DMS79 (cell line): ENCODE data around the gene EEF1A2.

Experiments
- DNase-seq: peaks from one replicate; lab custom pipeline; 2025; lab: John Stamatoyannopoulos, UW

Gene EEF1A2

GRCh38 chr20:63452341-63452740 is 46.5 kb downstream of the EEF1A2 start:
- no peak for DNase-seq

- DNase-seq: no peak
These were observed 47.1 kb downstream of the EEF1A2 start for GRCh38 chr20:63451821-63452220.

DNA sequence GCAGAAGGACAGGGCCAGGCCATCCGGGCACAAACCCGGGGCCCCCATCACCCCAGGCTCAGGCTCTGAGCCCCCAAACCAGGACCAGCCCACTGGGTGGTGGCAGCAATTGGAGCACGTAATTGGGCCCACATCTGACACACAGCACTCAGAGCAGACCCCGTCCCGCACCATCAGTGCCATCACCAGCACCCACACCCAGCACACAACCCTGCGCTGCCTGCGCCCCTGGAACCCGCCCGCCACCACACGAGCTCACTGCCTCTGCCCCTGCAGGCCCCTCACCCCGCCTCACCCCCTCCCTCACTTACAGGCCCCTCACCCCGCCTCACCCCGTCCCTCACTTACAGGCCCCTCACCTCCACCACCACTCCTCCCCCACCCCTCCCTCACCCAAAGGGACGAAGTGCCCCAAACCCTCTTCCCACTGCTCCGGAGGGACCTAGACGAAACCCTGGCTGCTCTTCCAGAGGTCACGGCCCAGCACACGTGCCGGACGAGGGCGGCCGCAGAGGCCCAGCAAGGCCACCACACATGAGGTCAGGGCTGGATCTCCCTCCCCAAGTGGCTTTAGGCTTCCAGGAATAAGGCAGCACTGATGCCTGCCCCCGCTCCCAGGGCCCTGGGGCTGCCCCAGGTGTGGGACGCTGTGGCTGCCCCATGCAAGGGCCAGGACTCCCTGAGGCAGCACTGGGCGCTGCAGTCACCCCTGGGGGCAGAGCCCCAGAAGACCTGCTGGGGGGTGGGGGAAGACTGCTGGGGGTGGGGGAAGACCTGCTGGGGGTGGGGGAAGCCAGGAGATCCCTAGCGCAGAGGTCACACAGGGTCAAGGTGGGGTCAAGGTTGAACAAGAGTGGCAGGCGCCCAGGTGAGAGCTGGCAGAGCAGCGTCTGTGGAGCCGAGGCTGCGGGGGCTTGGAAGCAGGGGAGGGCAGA is 48.8 kb downstream of the EEF1A2 start:
- DNase-seq: no peak

- no peak for DNase-seq
These were observed 49.9 kb downstream of the EEF1A2 start for GRCh38 chr20:63449025-63449424.

- DNase-seq: no peak
These were observed 50.9 kb downstream of the EEF1A2 start for GRCh38 chr20:63448031-63448430.

DNA sequence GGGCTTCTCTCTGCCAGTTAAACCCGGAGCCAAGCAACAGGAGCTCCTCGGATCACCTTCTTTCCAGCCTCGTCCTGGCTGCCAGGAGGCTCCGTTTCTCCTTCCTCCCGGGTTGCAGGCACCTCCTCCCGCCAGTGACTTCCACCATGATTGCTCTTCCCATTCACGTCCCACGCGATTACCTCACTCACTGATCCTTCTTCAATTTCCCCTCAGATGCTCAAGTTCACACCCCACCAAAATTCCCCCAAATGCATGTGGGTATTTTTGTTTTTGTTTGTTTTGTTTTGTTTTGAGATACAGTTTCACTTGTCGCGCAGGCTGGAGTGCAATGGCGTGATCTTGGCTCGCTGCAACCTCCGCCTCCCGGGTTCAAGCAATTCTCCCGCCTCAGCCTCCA is 51.6 kb downstream of the EEF1A2 start:
- no peak for DNase-seq

- DNase-seq: no peak
These were observed 52.5 kb downstream of the EEF1A2 start for GRCh38 chr20:63446216-63447024.

DNA sequence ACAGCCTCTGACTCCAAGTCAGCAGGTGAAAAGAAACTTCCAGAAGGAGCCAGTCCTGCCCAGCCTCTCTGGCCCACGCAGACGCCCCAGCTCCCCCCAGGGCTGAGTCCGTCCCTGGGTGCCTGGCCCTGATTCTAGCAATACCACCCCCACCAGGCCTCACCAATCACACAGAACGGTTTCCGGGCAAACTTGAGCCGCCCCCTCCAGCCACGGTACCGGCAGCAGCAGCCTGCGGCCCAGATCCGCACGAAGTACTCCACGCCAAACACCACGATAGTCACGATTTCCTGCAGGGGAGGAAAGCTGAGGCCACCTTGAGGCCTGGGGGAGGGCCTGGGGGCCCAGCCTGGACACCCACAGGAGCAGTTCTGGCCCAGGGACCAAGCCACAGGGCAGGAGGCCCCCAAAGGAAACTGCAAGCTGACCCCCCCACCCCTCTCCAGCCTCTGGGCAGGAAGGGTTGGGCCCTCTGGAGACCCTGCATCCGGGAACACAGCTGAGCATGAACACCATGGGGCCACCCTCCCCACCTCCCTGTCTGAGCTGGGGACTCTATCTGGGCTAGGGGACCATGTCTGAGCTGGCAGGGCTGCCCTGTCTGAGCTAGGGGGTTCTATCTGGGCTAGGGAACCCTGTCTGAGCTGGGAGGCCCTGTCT is 53.7 kb downstream of the EEF1A2 start:
- DNase-seq: no peak

GRCh38 chr20:63444548-63444947 is 54.3 kb downstream of the EEF1A2 start:
- DNase-seq: no peak

DNA sequence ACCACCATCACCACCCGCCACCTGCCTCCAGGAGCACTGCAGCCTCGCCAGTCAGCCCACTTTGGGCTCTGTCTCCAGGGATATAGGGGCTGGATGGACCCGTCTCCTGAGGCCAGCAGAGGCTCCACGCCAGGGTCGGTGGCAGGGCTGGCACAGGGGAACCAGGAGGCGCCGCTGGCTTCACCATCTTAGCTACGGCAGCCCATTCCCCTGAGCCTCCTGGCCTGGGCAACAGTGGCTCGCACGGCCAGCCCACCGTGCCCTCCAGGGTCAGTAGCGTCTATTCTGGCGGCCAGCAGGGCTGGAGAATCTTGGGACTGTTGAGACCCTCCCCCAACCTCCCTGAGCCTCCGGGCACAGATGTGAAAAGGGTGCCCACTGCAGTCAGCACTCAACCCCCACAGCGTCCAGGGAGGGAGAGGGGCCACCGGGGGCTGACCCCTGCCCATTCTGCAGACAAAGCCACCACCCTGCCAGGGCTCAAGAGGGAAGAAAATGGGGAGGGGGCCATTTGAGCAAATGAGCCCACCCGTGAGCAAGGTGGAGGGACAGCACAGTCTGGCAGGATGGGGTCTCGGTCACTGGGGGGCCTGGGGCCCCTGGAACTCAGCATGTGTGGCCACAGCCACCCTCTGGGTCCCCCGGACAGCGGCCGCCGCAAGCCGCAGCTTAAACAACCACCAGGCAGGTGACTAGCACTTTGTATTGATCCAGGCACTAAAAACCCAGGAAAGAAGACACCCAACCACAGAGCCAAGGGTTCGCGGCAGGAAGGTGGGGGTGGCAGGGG is 55.1 kb downstream of the EEF1A2 start:
- no peak for DNase-seq

DNA sequence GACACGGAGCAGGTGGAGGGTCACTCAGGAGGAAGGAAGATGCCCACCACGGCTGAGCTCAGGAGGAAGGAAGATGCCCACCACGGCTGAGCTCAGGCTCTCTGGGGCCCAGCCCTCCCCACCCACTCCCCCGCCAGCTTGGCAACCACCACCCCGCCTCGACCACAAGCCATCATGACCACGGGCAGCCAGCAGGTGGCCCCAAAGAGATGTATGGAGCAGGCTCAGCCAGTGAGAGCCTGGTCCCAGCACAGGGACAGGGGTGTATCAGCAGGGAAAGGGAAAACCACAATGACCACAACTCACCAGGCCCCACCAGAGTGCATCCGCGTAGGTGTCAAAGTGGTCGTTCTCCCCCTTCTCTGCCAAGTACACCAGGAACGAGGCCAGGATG is 56.8 kb downstream of the EEF1A2 start:
- no peak for DNase-seq

DNA sequence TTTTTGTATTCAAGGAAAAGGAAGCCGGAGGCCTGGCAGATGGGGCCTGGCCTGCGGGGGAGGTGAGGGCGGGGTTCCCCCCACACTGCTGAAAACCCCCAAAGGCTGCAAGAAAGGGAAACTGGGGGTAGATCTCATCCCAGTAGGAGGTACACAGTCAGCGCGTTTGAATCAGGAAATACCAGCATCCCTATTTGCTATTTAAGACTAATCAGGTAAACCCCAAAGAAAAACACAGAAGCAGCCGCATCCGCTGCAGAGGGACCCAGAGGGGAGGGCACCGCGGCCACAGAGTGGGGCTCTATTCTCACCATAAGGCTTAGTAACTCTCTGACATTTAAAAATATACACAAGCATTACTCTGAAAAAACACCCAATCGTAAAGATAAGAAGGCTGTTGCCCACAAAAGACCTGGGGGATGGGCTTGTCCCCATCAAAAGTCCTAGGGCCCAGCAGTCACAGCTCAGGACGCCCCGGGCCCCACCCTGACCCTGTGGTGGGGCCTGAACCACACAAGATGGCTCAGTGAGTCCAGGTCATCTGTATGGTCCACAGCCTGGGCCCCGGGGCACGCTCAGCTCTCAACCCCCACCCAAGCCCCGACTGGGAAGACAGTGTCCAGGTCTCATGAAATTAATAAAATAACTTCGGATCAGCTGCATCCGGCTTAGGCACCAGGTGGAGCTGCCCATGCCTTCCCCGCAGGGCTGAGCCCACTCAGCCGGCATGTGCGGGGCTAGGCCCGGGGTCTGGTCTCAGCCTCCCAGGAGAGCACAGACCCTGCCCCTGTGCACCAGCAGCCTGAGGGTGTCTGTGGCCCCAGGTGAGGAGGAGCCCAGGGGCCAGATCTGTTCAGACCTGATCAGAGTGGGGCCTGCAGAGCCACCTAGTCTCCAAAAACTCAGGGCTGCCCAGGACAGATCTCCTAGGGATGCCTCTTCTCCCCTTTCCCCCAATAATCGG is 57.5 kb downstream of the EEF1A2 start:
- DNase-seq: no peak

DNA sequence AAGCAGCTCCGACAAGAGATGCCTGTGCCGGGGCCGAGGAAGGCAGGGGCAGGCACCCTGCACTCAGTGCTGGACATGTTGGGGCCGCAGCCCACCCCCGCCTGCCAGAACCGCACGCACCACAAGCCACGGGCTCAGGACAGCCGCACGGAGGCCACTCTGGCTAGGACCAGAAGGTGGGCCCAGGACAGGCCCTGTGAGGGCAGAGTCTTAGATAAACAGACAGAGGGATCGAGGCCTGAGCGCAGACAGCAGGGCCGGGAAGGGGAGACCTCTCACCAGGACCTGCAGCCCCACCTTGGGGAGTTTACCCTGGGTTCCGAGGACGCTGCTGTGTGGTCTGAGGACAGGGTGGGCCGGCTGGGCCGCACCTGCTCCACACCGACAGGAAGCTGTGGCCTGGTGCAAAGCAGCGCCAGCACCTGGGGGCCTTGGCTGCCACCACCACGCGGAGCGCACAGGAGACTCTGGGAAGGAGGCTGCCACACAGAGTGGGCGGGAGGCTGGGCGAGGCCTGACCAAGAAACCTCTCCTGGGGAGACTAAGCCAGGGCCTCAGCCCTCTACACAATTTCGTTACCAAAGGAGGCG is 58.4 kb downstream of the EEF1A2 start:
- DNase-seq: no peak

GRCh38 chr20:63439866-63440265 is 59.0 kb downstream of the EEF1A2 start:
- DNase-seq: no peak

GRCh38 chr20:63438121-63438520 is 60.8 kb downstream of the EEF1A2 start:
- DNase-seq: no peak
